Glutamatergic neuron (in vitro differentiated cells): ENCODE data around the gene RHOF. TPM values are rescaled to one million over a fixed set of nuclear protein-coding genes. Genes with fewer than 3 reads are reported as not detected.

ENCODE experiments used
- DNase-seq: peaks from one replicate; pipeline ENCODE4 v3.0.0; 2022
- H3K27ac Mint-ChIP-seq: one replicate; pipeline ENCODE4 v1.8.0; 2020; ENCODE audit warnings: mild to moderate bottlenecking, mixed read lengths, inconsistent platforms; ENCODE audit not compliant: unreplicated experiment
- H3K27me3 Mint-ChIP-seq: one replicate; pipeline ENCODE4 v1.8.0; 2020; ENCODE audit warnings: mild to moderate bottlenecking, moderate library complexity, mixed read lengths, inconsistent platforms; ENCODE audit not compliant: unreplicated experiment
- H3K36me3 Mint-ChIP-seq: one replicate; pipeline ENCODE4 v1.8.0; 2020; ENCODE audit warnings: mild to moderate bottlenecking, mixed read lengths, inconsistent platforms; ENCODE audit not compliant: unreplicated experiment
- H3K4me1 Mint-ChIP-seq: one replicate; pipeline ENCODE4 v1.8.0; 2020; ENCODE audit warnings: mild to moderate bottlenecking, low read depth, mixed read lengths, inconsistent platforms; ENCODE audit not compliant: unreplicated experiment
- H3K4me3 Mint-ChIP-seq: one replicate; pipeline ENCODE4 v1.8.0; 2020; ENCODE audit warnings: mild to moderate bottlenecking, mixed read lengths, inconsistent platforms; ENCODE audit not compliant: unreplicated experiment
- H3K9me3 Mint-ChIP-seq: one replicate; pipeline ENCODE4 v1.8.0; 2020; ENCODE audit warnings: mild to moderate bottlenecking, moderate library complexity, mixed read lengths, inconsistent platforms; ENCODE audit not compliant: unreplicated experiment
- CTCF ChIP-seq: fragments of 200-600 bp; sonication (generic); IDR thresholded peaks from one replicate; pipeline ENCODE4 v1.5.0; 2021; ENCODE audit not compliant: partially characterized antibody, unreplicated experiment
- total RNA-seq: library from RNA; stranded (reverse); fragmentation: NEBNext Ultra II Directional; extraction: Animal tissue kit (Norgen Biotek cat#: 25700); gene quantifications from one replicate; pipeline ENCODE4 v1.2.1, GENCODE V29; 2021; ENCODE audit not compliant: unreplicated experiment

RHOF gene
- total RNA-seq, 1 donor from 2014 or later: 31.1 TPM

- H3K9me3 Mint-ChIP-seq: peaks cover 47% of the 10 kb centered on the region
- peaks cover 7% of the 10 kb centered on the region for H3K36me3 Mint-ChIP-seq
- H3K27me3 Mint-ChIP-seq: peaks cover 48% of the 10 kb centered on the region
- DNase-seq: peak; percentile 80
- H3K27ac Mint-ChIP-seq: peak overlapping the region; percentile 98
- H3K4me3 Mint-ChIP-seq: peak overlapping the region; percentile 92
- H3K4me1 Mint-ChIP-seq: peaks cover 22% of the 10 kb centered on the region
- TF ChIP-seq CTCF: no peak
These were observed 3.6 kb upstream of the RHOF start for GRCh38 chr12:121796855-121797751.

- H3K9me3 Mint-ChIP-seq: peaks cover 36% of the 10 kb centered on the region
- peak; percentile 91 for DNase-seq
- peak overlapping the region; percentile 85 for H3K4me3 Mint-ChIP-seq
- H3K4me1 Mint-ChIP-seq: peaks cover 22% of the 10 kb centered on the region
- peak overlapping the region; percentile 36 for H3K27ac Mint-ChIP-seq
- peak; percentile 74 for TF ChIP-seq CTCF
- H3K36me3 Mint-ChIP-seq: no peaks in the 10 kb centered on the region
- peaks cover 38% of the 10 kb centered on the region for H3K27me3 Mint-ChIP-seq
These were observed 1.8 kb upstream of the RHOF start for GRCh38 chr12:121795034-121795968.

- H3K9me3 Mint-ChIP-seq: peaks cover 35% of the 10 kb centered on the region
- peaks cover 22% of the 10 kb centered on the region for H3K4me1 Mint-ChIP-seq
- peak overlapping the region; percentile 85 for H3K4me3 Mint-ChIP-seq
- DNase-seq: no peak
- TF ChIP-seq CTCF: peak; percentile 44
- H3K36me3 Mint-ChIP-seq: no peaks in the 10 kb centered on the region
- peak overlapping the region; percentile 82 for H3K27ac Mint-ChIP-seq
- H3K27me3 Mint-ChIP-seq: peaks cover 39% of the 10 kb centered on the region
These were observed 1.1 kb upstream of the RHOF start for GRCh38 chr12:121794534-121795033.

GRCh38 chr12:121793838-121794533, 498 bp upstream of the RHOF start:
- H3K36me3 Mint-ChIP-seq: no peaks in the 10 kb centered on the region
- peak; percentile 94 for TF ChIP-seq CTCF
- peak overlapping the region; percentile 82 for H3K27ac Mint-ChIP-seq
- peak overlapping the region; percentile 85 for H3K4me3 Mint-ChIP-seq
- peaks cover 30% of the 10 kb centered on the region for H3K9me3 Mint-ChIP-seq
- peaks cover 22% of the 10 kb centered on the region for H3K4me1 Mint-ChIP-seq
- H3K27me3 Mint-ChIP-seq: peaks cover 34% of the 10 kb centered on the region
- DNase-seq: peak; percentile 92
